SK-N-SH (cell line): Measurements from ENCODE around the gene WDR33.

ENCODE experiments used
- CTCF ChIP-seq: fragments of 200-600 bp; sonication (generic); IDR thresholded peaks from 2 replicates; pipeline ENCODE4 v1.6.1; 2017; ENCODE audit warnings: antibody characterized with exemption, mild to moderate bottlenecking, moderate library complexity
- EP300 ChIP-seq, 2 experiments: IDR thresholded peaks; 2 replicates each; pipeline versions ENCODE4 v1.4.0 to v1.6.1; 2012; ENCODE audit warnings: borderline replicate concordance in 1 of 2, low read depth in 1 of 2, low read length in 1 of 2
- FOXJ3 ChIP-seq: sonication (generic); formaldehyde crosslinking; IDR thresholded peaks from 2 replicates; pipeline ENCODE4 v1.5.1; 2020; ENCODE audit warnings: mild to moderate bottlenecking, missing genetic modification reagents
- FOXM1 ChIP-seq: IDR thresholded peaks from 2 replicates; pipeline ENCODE4 v1.4.0; 2012; ENCODE audit warnings: low read depth, mild to moderate bottlenecking
- MAX ChIP-seq: IDR thresholded peaks from 2 replicates; pipeline ENCODE4 v1.4.0; 2012; ENCODE audit warnings: low read depth
- MXI1 ChIP-seq: IDR thresholded peaks from 2 replicates; pipeline ENCODE4 v1.6.1; 2012; ENCODE audit warnings: mild to moderate bottlenecking, low read depth, low read length, improper control_type of control experiment
- RCOR1 ChIP-seq: fragments of 150-350 bp; IDR thresholded peaks from 2 replicates; pipeline ENCODE4 v1.6.1; 2017; ENCODE audit warnings: antibody characterized with exemption, low read length
- TAF1 ChIP-seq: IDR thresholded peaks from 2 replicates; pipeline ENCODE4 v1.6.1; 2012; ENCODE audit warnings: low read depth, mild to moderate bottlenecking, low read length, moderate library complexity, borderline replicate concordance

GRCh38 chr2:127705391-127706065 is 105.4 kb downstream of the WDR33 start:
- TF ChIP-seq CTCF = no peak
- TF ChIP-seq MXI1 = no peak
- TF ChIP-seq RCOR1 = no peak
- no peak for TF ChIP-seq MAX
- no peak for TF ChIP-seq FOXM1
- no peak for TF ChIP-seq TAF1
- no peak for TF ChIP-seq FOXJ3 (CRISPR knock-in tag)
- TF ChIP-seq EP300 (IDR thresholded peaks at IDR 0.05; ENCODE audit: borderline replicate concordance in 1 of 2, low read depth in 1 of 2, low read length in 1 of 2) = no peak
